T-helper 9 cell (primary cell): ENCODE measurements around the gene RFNG.

Experiments
- DNase-seq: peaks from one replicate; pipeline ENCODE4 v3.0.0-alpha.2; 2020
- total RNA-seq, 2 donors: gene quantifications; one replicate each; lab custom pipeline; 2026; lab: John Stamatoyannopoulos, UW

The RFNG gene
- 25.7 to 25.8 reads per million in 2 donors for total RNA-seq

- DNase-seq: peak; percentile 75
Observed at GRCh38 chr17:82051776-82052637, at the start of gene RFNG, which contains the start of gene GPS1. TSS of gene RFNG (minus strand) at chr17:82051811. CDS start at chr17:82051766, 45 bp downstream. TSS of gene GPS1 (plus strand) at chr17:82051898. CDS start at chr17:82051932, 34 bp downstream.

GRCh38 chr17:82101301-82101715 lies 49.7 kb upstream of the RFNG start:
- DNase-seq: no peak

GRCh38 chr17:82100502-82101298 lies 49.1 kb upstream of the RFNG start:
- DNase-seq: no peak

- peak; percentile 18 for DNase-seq
Observed at GRCh38 chr17:82098939-82099763, 47.5 kb upstream of the RFNG start.

- peak; percentile 86 for DNase-seq
Observed at GRCh38 chr17:82098169-82098938, 46.7 kb upstream of the RFNG start, which contains the start of gene FASN. TSS of gene FASN (minus strand) at chr17:82098236. CDS start at chr17:82096445, 1,791 bp downstream.

- no peak for DNase-seq
Observed at GRCh38 chr17:82097919-82098168, 46.2 kb upstream of the RFNG start.

- no peak for DNase-seq
Observed at GRCh38 chr17:82097184-82097918, 45.7 kb upstream of the RFNG start.

- DNase-seq: no peak
Observed at GRCh38 chr17:82096709-82097183, 45.1 kb upstream of the RFNG start.

GRCh38 chr17:82095777-82096708 lies 44.4 kb upstream of the RFNG start:
- no peak for DNase-seq

GRCh38 chr17:82094931-82095776 lies 43.5 kb upstream of the RFNG start:
- DNase-seq: no peak

- DNase-seq: no peak
Observed at GRCh38 chr17:82092995-82093751, 41.6 kb upstream of the RFNG start.

- no peak for DNase-seq
Observed at GRCh38 chr17:82092628-82092994, 41.0 kb upstream of the RFNG start.

GRCh38 chr17:82092094-82092586 lies 40.5 kb upstream of the RFNG start:
- DNase-seq: no peak

- no peak for DNase-seq
Observed at GRCh38 chr17:82091264-82092066, 39.9 kb upstream of the RFNG start.

GRCh38 chr17:82090549-82091263 lies 39.1 kb upstream of the RFNG start:
- DNase-seq: no peak

- no peak for DNase-seq
Observed at GRCh38 chr17:82089723-82090548, 38.3 kb upstream of the RFNG start.
